Measurements from ENCODE around the gene RAMP3. TPM values are rescaled to one million over a fixed set of nuclear protein-coding genes. Genes with fewer than 3 reads are reported as not detected.

RAMP3 gene
- total RNA-seq, 1 experiment from 2014 or later: not detected

GRCh38 chr7:45185864-45186250 is 28.3 kb downstream of the RAMP3 start:
- H3K4me1 ChIP-seq (replicated peaks; ENCODE audit: insufficient read depth): no peaks in the 10 kb centered on the region
- no peaks in the 10 kb centered on the region for H3K9me2 ChIP-seq (ENCODE audit: insufficient read depth)
- H2AFZ ChIP-seq: no peak overlapping the region
- DNase-seq: no peak
- H3K4me2 ChIP-seq: no peak overlapping the region
- H3K79me2 ChIP-seq (ENCODE audit: low read depth): no peaks in the 10 kb centered on the region
- H3K27me3 ChIP-seq (ENCODE audit: insufficient read depth, low read depth): peaks cover 99% of the 10 kb centered on the region
- H3K36me3 ChIP-seq (ENCODE audit: low read depth): no peaks in the 10 kb centered on the region
- BruUV-seq (replicated peaks): no TSS peak
- H3K4me3 ChIP-seq: no peak overlapping the region
- POLR2A ChIA-PET (ENCODE audit: unreplicated experiment): interaction anchor here (0.6 kb wide), 1 partner anchor 157 kb away, joined by 5 read pairs; no protein-coding TSS in a partner anchor
- H3F3A ChIP-seq (ENCODE audit: insufficient read depth, low read depth): no peaks in the 10 kb centered on the region
- intact Hi-C loops (cut with micrococcal nuclease; ENCODE audit: unreplicated experiment): no loop called here
- no peak for TF ChIP-seq EZH2 (IDR thresholded peaks at IDR 0.05; ENCODE audit: low read depth)
- TF ChIP-seq CTCF (conservative IDR thresholded peaks at IDR 0.05): no peak
- H3K27ac ChIP-seq: no peak overlapping the region
- CTCF ChIA-PET: no interaction called here
- no peaks in the 10 kb centered on the region for H3K9me3 ChIP-seq (ENCODE audit: insufficient read depth, low read depth)
- no peaks in the 10 kb centered on the region for H4K20me1 ChIP-seq (ENCODE audit: insufficient read depth)

GRCh38 chr7:45186261-45186813 is 28.7 kb downstream of the RAMP3 start:
- TF ChIP-seq CTCF (conservative IDR thresholded peaks at IDR 0.05): no peak
- TF ChIP-seq EZH2 (IDR thresholded peaks at IDR 0.05; ENCODE audit: low read depth): no peak
- no peaks in the 10 kb centered on the region for H3K9me3 ChIP-seq (ENCODE audit: insufficient read depth, low read depth)
- intact Hi-C loops (cut with micrococcal nuclease; ENCODE audit: unreplicated experiment): no loop called here
- no peaks in the 10 kb centered on the region for H3K4me1 ChIP-seq (replicated peaks; ENCODE audit: insufficient read depth)
- POLR2A ChIA-PET (ENCODE audit: unreplicated experiment): no interaction called here
- no peak overlapping the region for H3K4me2 ChIP-seq
- no peak overlapping the region for H2AFZ ChIP-seq
- CTCF ChIA-PET: no interaction called here
- no peaks in the 10 kb centered on the region for H3F3A ChIP-seq (ENCODE audit: insufficient read depth, low read depth)
- no peaks in the 10 kb centered on the region for H3K9me2 ChIP-seq (ENCODE audit: insufficient read depth)
- H3K79me2 ChIP-seq (ENCODE audit: low read depth): no peaks in the 10 kb centered on the region
- H3K27me3 ChIP-seq (ENCODE audit: insufficient read depth, low read depth): peaks cover 99% of the 10 kb centered on the region
- no peak overlapping the region for H3K27ac ChIP-seq
- DNase-seq: no peak
- BruUV-seq (replicated peaks): no TSS peak
- H3K36me3 ChIP-seq (ENCODE audit: low read depth): no peaks in the 10 kb centered on the region
- no peaks in the 10 kb centered on the region for H4K20me1 ChIP-seq (ENCODE audit: insufficient read depth)
- no peak overlapping the region for H3K4me3 ChIP-seq

GRCh38 chr7:45187089-45187945 is 29.7 kb downstream of the RAMP3 start:
- no TSS peak for BruUV-seq (replicated peaks)
- Histone ChIP-seq H3K4me3 (no peak overlapping the region), H3K79me2 (ENCODE audit: low read depth) (no peaks in the 10 kb centered on the region), H4K20me1 (ENCODE audit: insufficient read depth) (no peaks in the 10 kb centered on the region), H3K36me3 (ENCODE audit: low read depth) (no peaks in the 10 kb centered on the region), H2AFZ (no peak overlapping the region), H3K27ac (no peak overlapping the region), H3K4me2 (no peak overlapping the region), H3K27me3 (ENCODE audit: insufficient read depth, low read depth) (peaks cover 99% of the 10 kb centered on the region), H3F3A (ENCODE audit: insufficient read depth, low read depth) (no peaks in the 10 kb centered on the region), H3K9me2 (ENCODE audit: insufficient read depth) (no peaks in the 10 kb centered on the region), H3K4me1 (replicated peaks; ENCODE audit: insufficient read depth) (no peaks in the 10 kb centered on the region), H3K9me3 (ENCODE audit: insufficient read depth, low read depth) (no peaks in the 10 kb centered on the region)
- POLR2A ChIA-PET (ENCODE audit: unreplicated experiment): no interaction called here
- DNase-seq: no peak
- intact Hi-C loops (cut with micrococcal nuclease; ENCODE audit: unreplicated experiment): no loop called here
- CTCF ChIA-PET: no interaction called here
- TF ChIP-seq CTCF (conservative IDR thresholded peaks at IDR 0.05) (no peak), EZH2 (IDR thresholded peaks at IDR 0.05; ENCODE audit: low read depth) (no peak)
